ENCODE measurements around the gene FIS1. TPM values are rescaled to one million over a fixed set of nuclear protein-coding genes. Genes with fewer than 3 reads are reported as not detected.
"Not testable (repeated sequence)": the region's sequence is repeated elsewhere in the genome, so short reads cannot be mapped to it uniquely, and the experiment has no call there.

The FIS1 gene
- polyA plus RNA-seq, 1 of the 3 experiments (the other 2 are of a cell fraction), result 1,313 TPM

DNA sequence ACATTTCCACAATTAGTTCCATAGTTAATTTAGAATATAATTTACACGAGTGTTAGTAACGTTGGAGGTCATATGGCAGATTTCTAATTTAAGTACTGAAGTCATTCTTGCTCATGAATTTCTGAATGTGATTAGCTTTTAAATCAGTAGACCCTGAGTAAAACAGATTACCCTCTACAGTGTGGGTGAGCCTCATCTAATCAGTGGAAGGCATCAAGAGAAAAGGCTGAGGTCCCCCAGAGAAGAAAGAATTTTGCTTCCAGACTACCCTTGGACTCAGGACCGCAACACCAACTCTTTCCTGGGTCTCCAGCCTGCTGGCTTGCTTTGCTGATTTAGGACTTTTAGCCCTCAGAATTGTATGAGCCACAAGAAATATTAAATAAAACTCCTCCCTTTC is 43.6 kb upstream of the FIS1 start:
- no peaks in the 10 kb centered on the region; a peak in 1 of 4 replicates for H3K4me1 ChIP-seq (ENCODE audit: control insufficient read depth in 1 of 2, insufficient read depth in 2 of 2, low read depth in 1 of 2, low read length in 1 of 2)
- H3K4me2 ChIP-seq, result no peak overlapping the region
- peaks cover 24% of the 10 kb centered on the region for H3K27me3 ChIP-seq (ENCODE audit: insufficient read depth)
- ChIA-PET POLR2A (no interaction called here), CTCF (interaction anchor here (1.3 to 1.7 kb wide), 2 partner anchors 27 to 144 kb away, joined by 3 to 4 read pairs; no protein-coding TSS in a partner anchor)
- H3K9me3 ChIP-seq, result no peaks in the 10 kb centered on the region
- WGBS (ENCODE audit: low lambda C conversion rate), result 42% methylated on average over 3 of the region's 3 CpGs
- H3K4me3 ChIP-seq (ENCODE audit: low read depth in 2 of 2, low read length in 1 of 2), result no peak overlapping the region
- TF ChIP-seq GABPA (IDR thresholded peaks at IDR 0.05; ENCODE audit: low read depth) (no peak), FOXM1 (IDR thresholded peaks at IDR 0.05; ENCODE audit: low read depth) (no peak), CHD2 (IDR thresholded peaks at IDR 0.05; ENCODE audit: low read length, partially characterized antibody) (no peak), SIN3A (IDR thresholded peaks at IDR 0.05; ENCODE audit: borderline replicate concordance, low read depth, low read length) (no peak), YY1 (IDR thresholded peaks at IDR 0.05; ENCODE audit: low read depth) (no peak), ELF1 (IDR thresholded peaks at IDR 0.05) (no peak), NRF1 (IDR thresholded peaks at IDR 0.05; ENCODE audit: low read depth, low read length) (no peak), TCF12 (IDR thresholded peaks at IDR 0.05) (no peak), SMC3 (IDR thresholded peaks at IDR 0.05; ENCODE audit: low read depth, low read length) (no peak), EZH2phosphoT487 (IDR thresholded peaks at IDR 0.05; ENCODE audit: borderline replicate concordance, low read depth) (no peak), EP300 (IDR thresholded peaks at IDR 0.05; ENCODE audit: borderline replicate concordance in 1 of 2, low read depth in 1 of 2, low read length in 1 of 2) (no peak), JUND (IDR thresholded peaks at IDR 0.05) (no peak), POLR2AphosphoS5 (IDR thresholded peaks at IDR 0.05; ENCODE audit: low read depth, low read length) (no peak)
- TF ChIP-seq, protein P1, sequence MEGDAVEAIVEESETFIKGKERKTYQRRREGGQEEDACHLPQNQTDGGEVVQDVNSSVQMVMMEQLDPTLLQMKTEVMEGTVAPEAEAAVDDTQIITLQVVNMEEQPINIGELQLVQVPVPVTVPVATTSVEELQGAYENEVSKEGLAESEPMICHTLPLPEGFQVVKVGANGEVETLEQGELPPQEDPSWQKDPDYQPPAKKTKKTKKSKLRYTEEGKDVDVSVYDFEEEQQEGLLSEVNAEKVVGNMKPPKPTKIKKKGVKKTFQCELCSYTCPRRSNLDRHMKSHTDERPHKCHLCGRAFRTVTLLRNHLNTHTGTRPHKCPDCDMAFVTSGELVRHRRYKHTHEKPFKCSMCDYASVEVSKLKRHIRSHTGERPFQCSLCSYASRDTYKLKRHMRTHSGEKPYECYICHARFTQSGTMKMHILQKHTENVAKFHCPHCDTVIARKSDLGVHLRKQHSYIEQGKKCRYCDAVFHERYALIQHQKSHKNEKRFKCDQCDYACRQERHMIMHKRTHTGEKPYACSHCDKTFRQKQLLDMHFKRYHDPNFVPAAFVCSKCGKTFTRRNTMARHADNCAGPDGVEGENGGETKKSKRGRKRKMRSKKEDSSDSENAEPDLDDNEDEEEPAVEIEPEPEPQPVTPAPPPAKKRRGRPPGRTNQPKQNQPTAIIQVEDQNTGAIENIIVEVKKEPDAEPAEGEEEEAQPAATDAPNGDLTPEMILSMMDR (IDR thresholded peaks at IDR 0.05), result no peak
- TF ChIP-seq, protein P2, sequence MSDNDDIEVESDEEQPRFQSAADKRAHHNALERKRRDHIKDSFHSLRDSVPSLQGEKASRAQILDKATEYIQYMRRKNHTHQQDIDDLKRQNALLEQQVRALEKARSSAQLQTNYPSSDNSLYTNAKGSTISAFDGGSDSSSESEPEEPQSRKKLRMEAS (IDR thresholded peaks at IDR 0.05; ENCODE audit: low read depth), result no peak
- no peaks in the 10 kb centered on the region for H4K20me1 ChIP-seq (ENCODE audit: insufficient read depth)
- no peak overlapping the region for H2AFZ ChIP-seq (ENCODE audit: low read depth)
- no peak for DNase-seq
- H3K79me2 ChIP-seq (ENCODE audit: insufficient read depth), result no peaks in the 10 kb centered on the region
- H3K36me3 ChIP-seq (replicated peaks in 1 of 2; ENCODE audit: control insufficient read depth in 1 of 2, insufficient read depth in 2 of 2, low read length in 1 of 2), result no peaks in the 10 kb centered on the region
- H3K9me2 ChIP-seq, result no peaks in the 10 kb centered on the region
- no peak overlapping the region for H3K27ac ChIP-seq (ENCODE audit: low read depth in 2 of 2, low read length in 1 of 2)
- peaks cover 3% of the 10 kb centered on the region for H3F3A ChIP-seq (replicated peaks; ENCODE audit: insufficient read depth)
- no peak overlapping the region for H3K9ac ChIP-seq

DNA sequence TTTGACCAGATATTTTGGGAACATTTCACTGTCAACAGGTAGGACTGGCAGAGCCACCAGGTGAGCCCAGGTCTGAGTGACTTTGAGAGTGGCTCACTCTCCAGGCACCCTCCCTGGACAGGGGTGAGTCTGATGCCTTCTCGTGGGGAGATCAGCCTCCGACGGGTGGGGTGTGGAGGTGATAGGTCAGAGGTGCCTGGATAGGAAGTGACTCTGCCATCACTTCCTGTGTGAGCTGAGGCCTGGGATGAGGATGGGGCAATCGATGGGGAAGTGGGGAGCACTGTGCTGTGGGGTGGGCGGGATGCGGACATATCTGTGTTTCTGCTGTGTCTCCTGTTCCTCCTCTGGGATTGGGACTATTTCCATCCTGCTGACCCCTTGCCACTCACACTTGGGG is 42.2 kb upstream of the FIS1 start:
- Histone ChIP-seq H3K27ac (ENCODE audit: low read depth in 2 of 2, low read length in 1 of 2) (no peak overlapping the region), H3K4me2 (no peak overlapping the region), H3K9me2 (no peaks in the 10 kb centered on the region), H3K4me1 (ENCODE audit: control insufficient read depth in 1 of 2, insufficient read depth in 2 of 2, low read depth in 1 of 2, low read length in 1 of 2) (peaks cover 0 to 2% of the 10 kb centered on the region in 2 experiments; a peak in 1 of 4 replicates), H2AFZ (ENCODE audit: low read depth) (no peak overlapping the region), H3K4me3 (ENCODE audit: low read depth in 2 of 2, low read length in 1 of 2) (no peak overlapping the region), H3K79me2 (ENCODE audit: insufficient read depth) (no peaks in the 10 kb centered on the region), H3K9ac (no peak overlapping the region), H4K20me1 (ENCODE audit: insufficient read depth) (no peaks in the 10 kb centered on the region), H3K9me3 (no peaks in the 10 kb centered on the region), H3F3A (replicated peaks; ENCODE audit: insufficient read depth) (peaks cover 3% of the 10 kb centered on the region), H3K36me3 (replicated peaks in 1 of 2; ENCODE audit: control insufficient read depth in 1 of 2, insufficient read depth in 2 of 2, low read length in 1 of 2) (no peaks in the 10 kb centered on the region), H3K27me3 (ENCODE audit: insufficient read depth) (peaks cover 23% of the 10 kb centered on the region)
- POLR2A ChIA-PET, result no interaction called here
- no peak for DNase-seq
- CTCF ChIA-PET, result interaction anchor here (1.3 to 1.7 kb wide), 2 partner anchors 28 to 143 kb away, joined by 3 to 4 read pairs; no protein-coding TSS in a partner anchor
- 86% methylated on average over 3 of the region's 6 CpGs for WGBS (ENCODE audit: low lambda C conversion rate)
- TF ChIP-seq RCOR1 (IDR thresholded peaks at IDR 0.05; ENCODE audit: low read length) (no peak), FOSL2 (IDR thresholded peaks at IDR 0.05; ENCODE audit: borderline replicate concordance, low read depth) (no peak), ELF1 (IDR thresholded peaks at IDR 0.05) (no peak), MXI1 (IDR thresholded peaks at IDR 0.05; ENCODE audit: low read depth, low read length) (no peak)
- TF ChIP-seq, protein P1 (IDR thresholded peaks at IDR 0.05), result no peak
- TF ChIP-seq, protein P3, sequence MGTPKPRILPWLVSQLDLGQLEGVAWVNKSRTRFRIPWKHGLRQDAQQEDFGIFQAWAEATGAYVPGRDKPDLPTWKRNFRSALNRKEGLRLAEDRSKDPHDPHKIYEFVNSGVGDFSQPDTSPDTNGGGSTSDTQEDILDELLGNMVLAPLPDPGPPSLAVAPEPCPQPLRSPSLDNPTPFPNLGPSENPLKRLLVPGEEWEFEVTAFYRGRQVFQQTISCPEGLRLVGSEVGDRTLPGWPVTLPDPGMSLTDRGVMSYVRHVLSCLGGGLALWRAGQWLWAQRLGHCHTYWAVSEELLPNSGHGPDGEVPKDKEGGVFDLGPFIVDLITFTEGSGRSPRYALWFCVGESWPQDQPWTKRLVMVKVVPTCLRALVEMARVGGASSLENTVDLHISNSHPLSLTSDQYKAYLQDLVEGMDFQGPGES (IDR thresholded peaks at IDR 0.05; ENCODE audit: low read depth, low read length), result no peak

DNA sequence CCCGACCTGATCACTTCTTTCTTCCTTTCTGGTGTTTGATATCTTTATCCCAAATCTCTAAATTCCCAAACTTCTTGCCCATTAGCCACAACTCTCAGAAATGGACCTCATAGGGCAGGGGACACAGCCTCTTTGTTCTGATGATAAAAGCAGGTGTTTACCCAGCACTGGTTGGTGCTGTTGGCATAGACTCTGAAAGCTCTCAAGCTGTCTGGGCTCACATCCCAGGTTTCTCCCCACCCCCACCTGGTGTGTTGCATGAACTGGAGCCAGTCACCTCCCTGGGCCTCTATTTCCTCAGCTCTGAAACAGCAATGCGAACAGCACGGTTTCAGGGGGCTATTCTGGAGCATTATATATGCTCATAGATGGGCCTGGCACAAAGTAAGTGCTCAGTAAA is 41.0 kb upstream of the FIS1 start:
- H3K79me2 ChIP-seq (ENCODE audit: insufficient read depth); H3K4me2 ChIP-seq; H3K9me3 ChIP-seq; H3K9me2 ChIP-seq; H2AFZ ChIP-seq (ENCODE audit: low read depth); H4K20me1 ChIP-seq (ENCODE audit: insufficient read depth); H3K4me3 ChIP-seq (ENCODE audit: low read depth in 2 of 2, low read length in 1 of 2); H3K9ac ChIP-seq; DNase-seq; H3K4me1 ChIP-seq (ENCODE audit: control insufficient read depth in 1 of 2, insufficient read depth in 2 of 2, low read depth in 1 of 2, low read length in 1 of 2); H3K27ac ChIP-seq (ENCODE audit: low read depth in 2 of 2, low read length in 1 of 2); POLR2A ChIA-PET; H3K36me3 ChIP-seq (replicated peaks in 1 of 2; ENCODE audit: control insufficient read depth in 1 of 2, insufficient read depth in 2 of 2, low read length in 1 of 2); H3F3A ChIP-seq (replicated peaks; ENCODE audit: insufficient read depth): not testable (repeated sequence)
- CTCF ChIA-PET, result interaction anchor here (1.4 kb wide), 2 partner anchors 29 to 148 kb away, joined by 3 to 6 read pairs; no protein-coding TSS in a partner anchor
- 52% methylated on average over 3 of the region's 3 CpGs for WGBS (ENCODE audit: low lambda C conversion rate)
- peaks cover 11% of the 10 kb centered on the region; the same call in 1 of the 2 replicates for H3K27me3 ChIP-seq (ENCODE audit: insufficient read depth)

All from SK-N-SH (cell line).